Measurements from ENCODE around the gene SEMA5A. TPM values are rescaled to one million over a fixed set of nuclear protein-coding genes. Genes with fewer than 3 reads are reported as not detected.

The SEMA5A gene
- total and polyA plus RNA-seq, 4 experiments from 2014 or later = 1.1 to 4.5 (median 2.4) TPM

- Mint-ChIP-seq H3K36me3 (no peaks in the 10 kb centered on the region), H3K27me3 (no peaks in the 10 kb centered on the region), H3K4me3 (no peak overlapping the region), H3K27ac (no peak overlapping the region), H3K4me1 (peaks cover 0 to 4% (median 0%) of the 10 kb centered on the region in 4 donors), H3K9me3 (peaks cover 2 to 16% (median 5%) of the 10 kb centered on the region in 8 donors)
- intact Hi-C loops (cut with micrococcal nuclease) = no loop called here
- ChIA-PET CTCF (ENCODE audit: partially characterized antibody) (no interaction called here), POLR2A (ENCODE audit: partially characterized antibody) (no interaction called here)
- no peaks in the 10 kb centered on the region for H3K27me3 ChIP-seq (ENCODE audit: insufficient read depth, low read length)
- no peak overlapping the region for H3K27ac ChIP-seq (ENCODE audit: low read depth, low read length)
- H3K4me3 ChIP-seq (ENCODE audit: low read length in 2 of 2) = no peak overlapping the region
- DNase-seq = no peak
- H3K4me1 ChIP-seq (ENCODE audit: insufficient read depth, low read length) = no peaks in the 10 kb centered on the region
- H3K36me3 ChIP-seq (ENCODE audit: insufficient read depth, low read length) = no peaks in the 10 kb centered on the region
- H3K9me3 ChIP-seq (ENCODE audit: control insufficient read depth in 1 of 2, low read length in 2 of 2) = no peaks in the 10 kb centered on the region
These were observed 172.3 kb downstream of the SEMA5A start for GRCh38 chr5:9373571-9373970.

DNA sequence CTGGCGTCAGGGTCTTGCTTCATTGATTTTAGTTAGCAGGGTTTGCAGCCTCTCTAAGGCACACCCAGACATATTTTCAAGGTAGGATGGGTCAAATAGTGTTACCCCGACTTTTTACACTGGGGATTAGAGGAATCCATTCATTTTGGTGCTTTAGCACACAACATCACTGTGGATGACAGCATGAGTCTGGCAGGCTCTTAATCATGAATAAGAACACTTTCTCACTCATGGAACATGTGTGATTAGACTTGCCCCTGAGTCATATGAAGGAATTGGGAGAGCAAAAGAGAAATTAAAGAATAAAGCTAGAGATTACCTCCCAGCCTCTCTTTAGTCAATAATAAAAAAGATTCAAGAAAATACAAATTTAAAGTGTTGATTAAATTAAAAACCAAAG is 175.6 kb downstream of the SEMA5A start:
- Mint-ChIP-seq H3K4me1 (peaks cover 0 to 5% (median 2%) of the 10 kb centered on the region in 4 donors), H3K36me3 (no peaks in the 10 kb centered on the region), H3K27me3 (no peaks in the 10 kb centered on the region), H3K9me3 (peaks cover 0 to 13% (median 0%) of the 10 kb centered on the region in 8 donors), H3K4me3 (no peak overlapping the region), H3K27ac (no peak overlapping the region)
- H3K36me3 ChIP-seq (ENCODE audit: insufficient read depth, low read length) = no peaks in the 10 kb centered on the region
- POLR2A ChIA-PET (ENCODE audit: partially characterized antibody) = no interaction called here
- CTCF ChIA-PET (ENCODE audit: partially characterized antibody) = no interaction called here
- intact Hi-C loops (cut with micrococcal nuclease) = no loop called here
- no peaks in the 10 kb centered on the region for H3K4me1 ChIP-seq (ENCODE audit: insufficient read depth, low read length)
- no peak overlapping the region for H3K4me3 ChIP-seq (ENCODE audit: low read length in 2 of 2)
- H3K27me3 ChIP-seq (ENCODE audit: insufficient read depth, low read length) = no peaks in the 10 kb centered on the region
- no peak for DNase-seq
- no peaks in the 10 kb centered on the region for H3K9me3 ChIP-seq (ENCODE audit: control insufficient read depth in 1 of 2, low read length in 2 of 2)
- H3K27ac ChIP-seq (ENCODE audit: low read depth, low read length) = no peak overlapping the region

DNA sequence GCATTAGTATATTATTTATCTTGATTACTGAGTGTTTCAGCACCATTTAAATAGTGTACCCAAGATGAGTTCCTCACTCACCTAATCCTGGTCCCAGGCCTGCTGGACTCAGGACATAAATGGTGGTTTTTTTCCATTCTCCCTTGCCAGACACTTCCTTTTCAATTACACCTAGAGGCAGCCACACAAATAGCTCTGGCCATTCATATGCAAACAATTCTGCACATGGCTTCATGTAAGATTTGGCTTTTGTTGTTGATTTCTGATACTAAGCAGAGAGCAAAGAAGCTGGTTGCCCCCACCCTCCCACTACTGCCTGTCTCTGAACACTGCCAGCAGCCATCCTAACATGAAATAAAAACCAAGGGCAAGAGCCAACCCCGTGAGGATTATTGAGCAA is 180.4 kb downstream of the SEMA5A start:
- Histone ChIP-seq H3K27me3 (ENCODE audit: insufficient read depth, low read length) (no peaks in the 10 kb centered on the region), H3K9me3 (ENCODE audit: control insufficient read depth in 1 of 2, low read length in 2 of 2) (no peaks in the 10 kb centered on the region), H3K27ac (ENCODE audit: low read depth, low read length) (no peak overlapping the region), H3K4me1 (ENCODE audit: insufficient read depth, low read length) (peaks cover 9% of the 10 kb centered on the region), H3K4me3 (ENCODE audit: low read length in 2 of 2) (no peak overlapping the region), H3K36me3 (ENCODE audit: insufficient read depth, low read length) (no peaks in the 10 kb centered on the region)
- Mint-ChIP-seq H3K27ac (no peak overlapping the region), H3K9me3 (peaks cover 0 to 10% (median 1%) of the 10 kb centered on the region in 8 donors), H3K4me3 (no peak overlapping the region), H3K36me3 (no peaks in the 10 kb centered on the region), H3K27me3 (no peaks in the 10 kb centered on the region), H3K4me1 (peaks cover 8 to 30% (median 15%) of the 10 kb centered on the region in 4 donors)
- no peak for DNase-seq
- CTCF ChIA-PET (ENCODE audit: partially characterized antibody) = interaction anchor here (0.6 kb wide), 2 partner anchors 12 to 179 kb away, joined by 3 read pairs; no protein-coding TSS in a partner anchor
- intact Hi-C loops (cut with micrococcal nuclease) = no loop called here
- POLR2A ChIA-PET (ENCODE audit: partially characterized antibody) = interaction anchor here (0.7 kb wide), 1 partner anchor 173 kb away, joined by 3 read pairs; no protein-coding TSS in a partner anchor

DNA sequence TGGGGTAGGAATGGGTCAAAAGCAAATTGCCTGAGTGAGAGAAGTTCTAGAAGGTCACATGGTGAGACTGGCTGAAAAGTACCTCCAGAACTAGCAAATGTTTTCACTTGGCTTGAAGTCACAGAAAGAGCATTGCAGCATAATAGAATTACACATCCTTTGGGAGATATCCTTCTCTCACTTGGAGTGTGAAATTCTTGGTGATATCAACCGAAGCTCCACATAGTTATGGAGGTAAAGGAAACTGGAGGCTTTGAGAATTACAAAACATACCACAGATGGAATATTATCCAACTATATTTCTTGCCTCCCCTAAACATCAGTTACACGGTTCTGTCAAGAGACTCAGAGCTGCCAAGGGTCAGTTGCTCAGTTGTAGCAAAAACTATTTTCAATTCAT is 182.4 kb downstream of the SEMA5A start:
- peaks cover 9% of the 10 kb centered on the region for H3K4me1 ChIP-seq (ENCODE audit: insufficient read depth, low read length)
- H3K27me3 Mint-ChIP-seq = no peaks in the 10 kb centered on the region
- peak overlapping the region in 3 of 7 donors; percentile 41 to 85 (median 74) for H3K27ac Mint-ChIP-seq
- POLR2A ChIA-PET (ENCODE audit: partially characterized antibody) = no interaction called here
- DNase-seq = no peak
- H3K4me3 ChIP-seq (ENCODE audit: low read length in 2 of 2) = no peak overlapping the region
- no peaks in the 10 kb centered on the region for H3K27me3 ChIP-seq (ENCODE audit: insufficient read depth, low read length)
- intact Hi-C loops (cut with micrococcal nuclease) = loop anchor here (5.0 kb wide), 1 partner anchor 889 kb away; the partner anchor contains the start of gene CCT5
- peak overlapping the region in 5 of 8 donors; percentile 33 to 76 (median 60) for H3K4me3 Mint-ChIP-seq
- no peaks in the 10 kb centered on the region for H3K9me3 ChIP-seq (ENCODE audit: control insufficient read depth in 1 of 2, low read length in 2 of 2)
- CTCF ChIA-PET (ENCODE audit: partially characterized antibody) = no interaction called here
- no peaks in the 10 kb centered on the region for H3K36me3 Mint-ChIP-seq
- H3K27ac ChIP-seq (ENCODE audit: low read depth, low read length) = no peak overlapping the region
- H3K36me3 ChIP-seq (ENCODE audit: insufficient read depth, low read length) = no peaks in the 10 kb centered on the region
- H3K9me3 Mint-ChIP-seq = peaks cover 0 to 7% (median 0%) of the 10 kb centered on the region in 8 donors
- peaks cover 8 to 30% (median 15%) of the 10 kb centered on the region in 4 donors for H3K4me1 Mint-ChIP-seq

- ChIA-PET CTCF (ENCODE audit: partially characterized antibody) (no interaction called here), POLR2A (ENCODE audit: partially characterized antibody) (no interaction called here)
- Histone ChIP-seq H3K9me3 (ENCODE audit: control insufficient read depth in 1 of 2, low read length in 2 of 2) (no peaks in the 10 kb centered on the region), H3K27ac (ENCODE audit: low read depth, low read length) (no peak overlapping the region), H3K27me3 (ENCODE audit: insufficient read depth, low read length) (no peaks in the 10 kb centered on the region), H3K4me3 (ENCODE audit: low read length in 2 of 2) (no peak overlapping the region), H3K4me1 (ENCODE audit: insufficient read depth, low read length) (peaks cover 9% of the 10 kb centered on the region), H3K36me3 (ENCODE audit: insufficient read depth, low read length) (no peaks in the 10 kb centered on the region)
- no peaks in the 10 kb centered on the region for H3K27me3 Mint-ChIP-seq
- H3K27ac Mint-ChIP-seq = peak overlapping the region in 3 of 7 donors; percentile 41 to 85 (median 74)
- intact Hi-C loops (cut with micrococcal nuclease) = loop anchor here (5.0 kb wide), 1 partner anchor 889 kb away; the partner anchor contains the start of gene CCT5
- peaks cover 8 to 30% (median 15%) of the 10 kb centered on the region in 4 donors for H3K4me1 Mint-ChIP-seq
- peak in 2 of 5 donors; percentile 2 to 12 for DNase-seq
- H3K36me3 Mint-ChIP-seq = no peaks in the 10 kb centered on the region
- H3K4me3 Mint-ChIP-seq = peak overlapping the region in 5 of 8 donors; percentile 33 to 76 (median 60)
- peaks cover 0 to 11% (median 2%) of the 10 kb centered on the region in 8 donors for H3K9me3 Mint-ChIP-seq
These were observed 182.8 kb downstream of the SEMA5A start for GRCh38 chr5:9363026-9363425.

DNA sequence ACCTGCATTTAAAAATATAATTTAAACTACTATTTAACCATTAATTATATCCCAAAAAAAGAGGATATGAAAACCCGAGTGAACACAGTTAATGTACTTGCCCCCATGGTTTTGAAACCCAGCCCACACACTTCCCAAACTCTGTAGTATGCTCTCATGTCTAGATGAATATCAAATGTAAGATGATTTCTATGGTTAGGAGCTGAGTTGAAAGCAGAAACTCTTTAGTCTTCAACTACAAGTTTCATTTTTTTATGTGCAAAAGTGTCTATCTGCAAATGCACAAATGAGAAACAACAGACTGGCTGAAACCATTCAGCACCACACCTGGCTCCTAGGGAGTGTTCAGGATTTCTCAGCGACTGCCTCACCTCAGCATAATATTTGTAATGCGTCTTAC is 183.3 kb downstream of the SEMA5A start:
- no peaks in the 10 kb centered on the region for H3K36me3 ChIP-seq (ENCODE audit: insufficient read depth, low read length)
- DNase-seq = no peak
- POLR2A ChIA-PET (ENCODE audit: partially characterized antibody) = no interaction called here
- intact Hi-C loops (cut with micrococcal nuclease) = loop anchor here (5.0 kb wide), 1 partner anchor 890 kb away; the partner anchor contains the start of gene CCT5
- H3K4me3 Mint-ChIP-seq = peak overlapping the region in 3 of 8 donors; percentile 33 to 76 (median 74)
- H3K27ac ChIP-seq (ENCODE audit: low read depth, low read length) = no peak overlapping the region
- no peaks in the 10 kb centered on the region for H3K27me3 Mint-ChIP-seq
- peaks cover 8 to 30% (median 15%) of the 10 kb centered on the region in 4 donors for H3K4me1 Mint-ChIP-seq
- H3K27ac Mint-ChIP-seq = peak overlapping the region in 2 of 7 donors; percentile 10 to 74
- no peaks in the 10 kb centered on the region for H3K9me3 ChIP-seq (ENCODE audit: control insufficient read depth in 1 of 2, low read length in 2 of 2)
- CTCF ChIA-PET (ENCODE audit: partially characterized antibody) = no interaction called here
- peaks cover 9% of the 10 kb centered on the region for H3K4me1 ChIP-seq (ENCODE audit: insufficient read depth, low read length)
- no peaks in the 10 kb centered on the region for H3K27me3 ChIP-seq (ENCODE audit: insufficient read depth, low read length)
- H3K36me3 Mint-ChIP-seq = no peaks in the 10 kb centered on the region
- no peak overlapping the region for H3K4me3 ChIP-seq (ENCODE audit: low read length in 2 of 2)
- H3K9me3 Mint-ChIP-seq = peaks cover 0 to 12% (median under 1%) of the 10 kb centered on the region in 8 donors

GRCh38 chr5:9361835-9362234 is 184.0 kb downstream of the SEMA5A start:
- Histone ChIP-seq H3K27ac (ENCODE audit: low read depth, low read length) (no peak overlapping the region), H3K4me3 (ENCODE audit: low read length in 2 of 2) (no peak overlapping the region), H3K36me3 (ENCODE audit: insufficient read depth, low read length) (no peaks in the 10 kb centered on the region), H3K9me3 (ENCODE audit: control insufficient read depth in 1 of 2, low read length in 2 of 2) (no peaks in the 10 kb centered on the region), H3K27me3 (ENCODE audit: insufficient read depth, low read length) (no peaks in the 10 kb centered on the region), H3K4me1 (ENCODE audit: insufficient read depth, low read length) (peaks cover 9% of the 10 kb centered on the region)
- POLR2A ChIA-PET (ENCODE audit: partially characterized antibody) = no interaction called here
- peak overlapping the region in 3 of 7 donors; percentile 10 to 56 (median 48) for H3K27ac Mint-ChIP-seq
- CTCF ChIA-PET (ENCODE audit: partially characterized antibody) = interaction anchor here (1.2 kb wide), 1 partner anchor 136 kb away, joined by 3 read pairs; no protein-coding TSS in a partner anchor
- intact Hi-C loops (cut with micrococcal nuclease) = loop anchor here (1.0 to 5.0 kb wide), 2 partner anchors 182 to 890 kb away; partner anchors contain the start of gene CCT5
- peak; percentile 32 to 65 (median 34) for DNase-seq
- no peaks in the 10 kb centered on the region for H3K27me3 Mint-ChIP-seq
- peaks cover 8 to 30% (median 15%) of the 10 kb centered on the region in 4 donors for H3K4me1 Mint-ChIP-seq
- H3K4me3 Mint-ChIP-seq = peak overlapping the region in 2 of 8 donors; percentile 22 to 44
- H3K36me3 Mint-ChIP-seq = no peaks in the 10 kb centered on the region
- peaks cover 0 to 12% (median under 1%) of the 10 kb centered on the region in 8 donors for H3K9me3 Mint-ChIP-seq

All from CD4-positive, alpha-beta memory T cell (primary cell).